ENCODE results near the gene MISP3. TPM values are rescaled to one million over a fixed set of nuclear protein-coding genes. Genes with fewer than 3 reads are reported as not detected.

The MISP3 gene
- total and polyA plus RNA-seq, 9 of the 15 experiments (the other 6 are each of a cell fraction or from before 2014, with no cell fraction given) = 0.25 to 5.6 (median 1.6) TPM

DNA sequence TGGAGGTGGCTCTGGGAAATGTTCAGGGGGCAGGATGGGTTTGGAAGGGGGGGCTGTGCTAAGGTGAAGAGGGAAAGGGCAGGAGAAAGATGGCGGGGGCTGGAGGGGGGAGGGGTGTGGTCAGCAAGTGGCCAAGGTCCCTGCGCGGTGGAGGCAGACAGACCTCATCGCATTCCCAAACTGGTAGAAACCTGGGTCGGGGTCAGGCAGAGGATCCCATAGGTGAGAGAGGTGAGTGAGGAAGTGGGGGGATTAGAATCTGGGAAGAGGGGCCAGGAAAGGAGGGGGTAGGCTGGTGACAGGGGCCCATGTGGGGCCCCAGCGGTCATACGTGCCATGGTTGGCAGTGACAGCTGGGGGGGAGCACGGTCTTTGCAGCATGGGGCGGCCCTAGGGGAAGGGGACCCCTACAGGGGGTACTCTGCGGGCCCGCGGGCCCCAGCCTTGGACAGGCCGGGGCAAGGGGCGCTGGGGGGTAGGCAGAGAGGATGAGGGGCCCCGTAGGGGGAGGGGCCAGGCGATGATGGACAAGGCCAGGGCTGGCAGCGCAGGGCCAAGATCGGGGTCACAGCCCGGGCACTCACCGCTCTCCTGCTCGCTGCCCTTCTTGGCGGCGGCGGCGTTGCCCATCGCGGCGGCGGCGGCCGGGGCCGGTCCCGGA, 44.5 kb downstream of the MISP3 start:
- Histone ChIP-seq H3K4me2 (ENCODE audit: insufficient read depth, low read length) (peak overlapping the region; percentile 95), H3K9me3 (replicated peaks; ENCODE audit: control insufficient read depth, insufficient read depth, low read depth, low read length) (no peaks in the 10 kb centered on the region), H3K9ac (ENCODE audit: insufficient read depth in 1 of 2, low read depth in 2 of 2, low read length in 2 of 2) (peak overlapping the region; percentile 52 to 92), H3K36me3 (ENCODE audit: control insufficient read depth, insufficient read depth, low read length) (peaks cover 18% of the 10 kb centered on the region; the same call in 2 of the 3 replicates), H2AFZ (ENCODE audit: low read depth, low read length) (peak overlapping the region; percentile 71), H3K27ac (ENCODE audit: extremely low read depth, low read depth, low read length) (peak overlapping the region; percentile 55; the same call in 2 of the 3 replicates), H3K79me2 (ENCODE audit: control insufficient read depth, insufficient read depth, low read length) (peaks cover 24% of the 10 kb centered on the region), H3K4me1 (replicated peaks in 1 of 2; ENCODE audit: control insufficient read depth in 2 of 2, insufficient read depth in 2 of 2, low read length in 2 of 2) (peaks cover 47 to 64% of the 10 kb centered on the region in 2 experiments; a peak in 4 of 5 replicates), H3K4me3 (peak overlapping the region; percentile 90), H3K27me3 (ENCODE audit: control insufficient read depth in 2 of 2, insufficient read depth in 2 of 2, low read length in 2 of 2) (no peaks in the 10 kb centered on the region), H3K9me1 (ENCODE audit: control insufficient read depth, insufficient read depth, low read length) (peaks cover 4% of the 10 kb centered on the region), H4K20me1 (replicated peaks; ENCODE audit: control insufficient read depth, insufficient read depth, low read length) (no peaks in the 10 kb centered on the region)
- 5% methylated on average over 8 of the region's 33 CpGs for WGBS (ENCODE audit: insufficient coverage, low coverage, missing lambda C conversion rate)
- intact Hi-C loops (cut with micrococcal nuclease) (no loop called here), in situ Hi-C loops (cut with MboI) (no loop called here)
- BruUV-seq (replicated peaks) = no TSS peak
- DNase-seq (ENCODE audit: extremely low read depth in 1 of 4, low spot score in 3 of 4) = peak in 3 of 4 experiments; percentile 41 to 66 (median 61)
- ChIA-PET POLR2A (interaction anchor here (0.5 to 2.0 kb wide), 6 partner anchors 19 to 293 kb away, joined by 3 to 9 read pairs (median 3); partner anchors contain the start of gene ASF1B), CTCF (ENCODE audit: low intra/inter-chr PET ratio) (no interaction called here)
- ATAC-seq = no peak
- no peak for FAIRE-seq
- TF ChIP-seq, protein P1, sequence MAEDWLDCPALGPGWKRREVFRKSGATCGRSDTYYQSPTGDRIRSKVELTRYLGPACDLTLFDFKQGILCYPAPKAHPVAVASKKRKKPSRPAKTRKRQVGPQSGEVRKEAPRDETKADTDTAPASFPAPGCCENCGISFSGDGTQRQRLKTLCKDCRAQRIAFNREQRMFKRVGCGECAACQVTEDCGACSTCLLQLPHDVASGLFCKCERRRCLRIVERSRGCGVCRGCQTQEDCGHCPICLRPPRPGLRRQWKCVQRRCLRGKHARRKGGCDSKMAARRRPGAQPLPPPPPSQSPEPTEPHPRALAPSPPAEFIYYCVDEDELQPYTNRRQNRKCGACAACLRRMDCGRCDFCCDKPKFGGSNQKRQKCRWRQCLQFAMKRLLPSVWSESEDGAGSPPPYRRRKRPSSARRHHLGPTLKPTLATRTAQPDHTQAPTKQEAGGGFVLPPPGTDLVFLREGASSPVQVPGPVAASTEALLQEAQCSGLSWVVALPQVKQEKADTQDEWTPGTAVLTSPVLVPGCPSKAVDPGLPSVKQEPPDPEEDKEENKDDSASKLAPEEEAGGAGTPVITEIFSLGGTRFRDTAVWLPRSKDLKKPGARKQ (CRISPR knock-in tag; IDR thresholded peaks at IDR 0.05) = no peak
- no peak for TF ChIP-seq WHSC1 (IDR thresholded peaks at IDR 0.05; ENCODE audit: low read length)
- TF ChIP-seq ZNF197 (CRISPR knock-in tag; IDR thresholded peaks at IDR 0.05; ENCODE audit: low read depth) = no peak
- TF ChIP-seq, protein P2, sequence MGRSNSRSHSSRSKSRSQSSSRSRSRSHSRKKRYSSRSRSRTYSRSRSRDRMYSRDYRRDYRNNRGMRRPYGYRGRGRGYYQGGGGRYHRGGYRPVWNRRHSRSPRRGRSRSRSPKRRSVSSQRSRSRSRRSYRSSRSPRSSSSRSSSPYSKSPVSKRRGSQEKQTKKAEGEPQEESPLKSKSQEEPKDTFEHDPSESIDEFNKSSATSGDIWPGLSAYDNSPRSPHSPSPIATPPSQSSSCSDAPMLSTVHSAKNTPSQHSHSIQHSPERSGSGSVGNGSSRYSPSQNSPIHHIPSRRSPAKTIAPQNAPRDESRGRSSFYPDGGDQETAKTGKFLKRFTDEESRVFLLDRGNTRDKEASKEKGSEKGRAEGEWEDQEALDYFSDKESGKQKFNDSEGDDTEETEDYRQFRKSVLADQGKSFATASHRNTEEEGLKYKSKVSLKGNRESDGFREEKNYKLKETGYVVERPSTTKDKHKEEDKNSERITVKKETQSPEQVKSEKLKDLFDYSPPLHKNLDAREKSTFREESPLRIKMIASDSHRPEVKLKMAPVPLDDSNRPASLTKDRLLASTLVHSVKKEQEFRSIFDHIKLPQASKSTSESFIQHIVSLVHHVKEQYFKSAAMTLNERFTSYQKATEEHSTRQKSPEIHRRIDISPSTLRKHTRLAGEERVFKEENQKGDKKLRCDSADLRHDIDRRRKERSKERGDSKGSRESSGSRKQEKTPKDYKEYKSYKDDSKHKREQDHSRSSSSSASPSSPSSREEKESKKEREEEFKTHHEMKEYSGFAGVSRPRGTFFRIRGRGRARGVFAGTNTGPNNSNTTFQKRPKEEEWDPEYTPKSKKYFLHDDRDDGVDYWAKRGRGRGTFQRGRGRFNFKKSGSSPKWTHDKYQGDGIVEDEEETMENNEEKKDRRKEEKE (IDR thresholded peaks at IDR 0.05; ENCODE audit: borderline replicate concordance in 1 of 2, control insufficient read depth in 1 of 2, low read depth in 2 of 2, low read length in 1 of 2) = no peak
- TF ChIP-seq SLC30A9 (CRISPR knock-in tag; IDR thresholded peaks at IDR 0.05) = no peak
- TF ChIP-seq ATF1 (CRISPR knock-in tag; IDR thresholded peaks at IDR 0.05) = no peak
- no peak for TF ChIP-seq ATF1 (tag; IDR thresholded peaks at IDR 0.05)
- no peak for TF ChIP-seq ZKSCAN8 (CRISPR knock-in tag; IDR thresholded peaks at IDR 0.05)
- TF ChIP-seq KLF6 (CRISPR knock-in tag; IDR thresholded peaks at IDR 0.05; ENCODE audit: borderline replicate concordance) = no peak
- TF ChIP-seq RNF2 (IDR thresholded peaks at IDR 0.05) = no peak
- no peak for TF ChIP-seq NFIX (CRISPR knock-in tag; IDR thresholded peaks at IDR 0.05; ENCODE audit: low read depth)
- no peak for TF ChIP-seq ZFX (CRISPR knock-in tag; IDR thresholded peaks at IDR 0.05)
- no peak for TF ChIP-seq RBM25 (IDR thresholded peaks at IDR 0.05; ENCODE audit: low read depth, low read length, severe bottlenecking)
- TF ChIP-seq DIDO1 (tag; IDR thresholded peaks at IDR 0.05; ENCODE audit: low read depth) = no peak
- TF ChIP-seq ELF4 (CRISPR knock-in tag; IDR thresholded peaks at IDR 0.05) = no peak
- peak; percentile 12 for TF ChIP-seq TAF1 (IDR thresholded peaks at IDR 0.05; ENCODE audit: control insufficient read depth, extremely low read depth, insufficient read depth, low read length, severe bottlenecking)
